ENCODE results near the gene TTC27.
"Not testable (repeated sequence)": the region's sequence is repeated elsewhere in the genome, so short reads cannot be mapped to it uniquely, and the experiment has no call there.

Gene TTC27

GRCh38 chr2:32627814-32628579 lies at the start of gene TTC27:
TSS of gene TTC27 (plus strand) at chr2:32628050. CDS start at chr2:32628293, 243 bp downstream.
- DNase-seq (ENCODE audit: low read depth) = peak; percentile 91

- DNase-seq (ENCODE audit: low read depth) = no peak
Measured at GRCh38 chr2:32591669-32592463, 36.0 kb upstream of the TTC27 start.

- DNase-seq (ENCODE audit: low read depth) = no peak
Measured at GRCh38 chr2:32594573-32594972, 33.3 kb upstream of the TTC27 start.

GRCh38 chr2:32611366-32611765 lies 16.5 kb upstream of the TTC27 start:
- DNase-seq (ENCODE audit: low read depth) = no peak

- DNase-seq (ENCODE audit: low read depth) = no peak
Measured at GRCh38 chr2:32611771-32612170, 16.1 kb upstream of the TTC27 start.

GRCh38 chr2:32614084-32614483 lies 13.8 kb upstream of the TTC27 start:
- DNase-seq (ENCODE audit: low read depth) = no peak

- DNase-seq (ENCODE audit: low read depth) = no peak
Measured at GRCh38 chr2:32617599-32618189, 10.2 kb upstream of the TTC27 start.

GRCh38 chr2:32622570-32623310 lies 5.1 kb upstream of the TTC27 start:
- no peak for DNase-seq (ENCODE audit: low read depth)

- no peak for DNase-seq (ENCODE audit: low read depth)
Measured at GRCh38 chr2:32623311-32623706, 4.5 kb upstream of the TTC27 start.

- DNase-seq (ENCODE audit: low read depth) = no peak
Measured at GRCh38 chr2:32624812-32625211, 3.0 kb upstream of the TTC27 start.

GRCh38 chr2:32626639-32627221 lies 1.1 kb upstream of the TTC27 start:
- no peak for DNase-seq (ENCODE audit: low read depth)

GRCh38 chr2:32627441-32627813 lies 423 bp upstream of the TTC27 start:
- no peak for DNase-seq (ENCODE audit: low read depth)

- DNase-seq (ENCODE audit: low read depth) = no peak
Measured at GRCh38 chr2:32632089-32632488, 4.2 kb downstream of the TTC27 start.

GRCh38 chr2:32633040-32633439 lies 5.2 kb downstream of the TTC27 start:
- no peak for DNase-seq (ENCODE audit: low read depth)

- DNase-seq (ENCODE audit: low read depth) = not testable (repeated sequence)
Measured at GRCh38 chr2:32638548-32638947, 10.7 kb downstream of the TTC27 start.

GRCh38 chr2:32641180-32641579 lies 13.3 kb downstream of the TTC27 start:
- no peak for DNase-seq (ENCODE audit: low read depth)

GRCh38 chr2:32647180-32647651 lies 19.4 kb downstream of the TTC27 start:
- no peak for DNase-seq (ENCODE audit: low read depth)

GRCh38 chr2:32652555-32653209 lies 24.8 kb downstream of the TTC27 start:
- no peak for DNase-seq (ENCODE audit: low read depth)

- DNase-seq (ENCODE audit: low read depth) = no peak
Measured at GRCh38 chr2:32656069-32656468, 28.2 kb downstream of the TTC27 start.

- DNase-seq (ENCODE audit: low read depth) = no peak
Measured at GRCh38 chr2:32663864-32664263, 36.0 kb downstream of the TTC27 start.

- DNase-seq (ENCODE audit: low read depth) = no peak
Measured at GRCh38 chr2:32666704-32667103, 38.9 kb downstream of the TTC27 start.

Measured in stimulated activated CD8-positive, alpha-beta memory T cell treated with anti-CD3 and anti-CD28 coated beads, Interleukin-12 subunit alpha, Interleukin-12 subunit beta, amount 100 ng/mL, for 1 hour (primary cell).